Uterus (tissue), 4 donors: ENCODE data around the gene IQSEC1. TPM values are rescaled to one million over a fixed set of nuclear protein-coding genes. Genes with fewer than 3 reads are reported as not detected.

Source experiments
- DNase-seq, 2 donors: peaks; one replicate each; pipeline ENCODE4 v3.0.0-alpha.2; 2019 to 2020
- H3K27ac ChIP-seq, 2 donors: fragments of 200-600 bp; sonication (generic); 1 replicate in 1 of 2; 2 replicates in 1 of 2; pipeline ENCODE4 v1.5.1; 2016 to 2018
- H3K27me3 ChIP-seq, 2 donors: fragments of 200-600 bp; sonication (generic); one replicate each; pipeline ENCODE4 v1.5.1; 2018 to 2019; ENCODE audit warnings: control low read depth in 1 of 2
- H3K36me3 ChIP-seq, 2 donors: fragments of 200-600 bp; sonication (generic); one replicate each; pipeline ENCODE4 v1.5.1; 2019; ENCODE audit warnings: control low read depth in 1 of 2
- H3K4me1 ChIP-seq, 2 donors: fragments of 200-600 bp; sonication (generic); one replicate each; pipeline ENCODE4 v1.5.1; 2018 to 2019; ENCODE audit warnings: control low read depth in 1 of 2
- H3K4me3 ChIP-seq, 2 donors: fragments of 200-600 bp; sonication (generic); 1 replicate in 1 of 2; 2 replicates in 1 of 2; pipeline ENCODE4 v1.5.1; 2018 to 2019; ENCODE audit warnings: mild to moderate bottlenecking in 1 of 2
- H3K9me3 ChIP-seq, 2 donors: fragments of 200-600 bp; sonication (generic); one replicate each; pipeline ENCODE4 v1.5.1; 2019; ENCODE audit warnings: control low read depth in 1 of 2
- POLR2A ChIP-seq, 2 donors: fragments of 450-650 bp; IDR thresholded peaks; one replicate each; pipeline ENCODE4 v1.6.1; 2016; ENCODE audit warnings: antibody characterized with exemption in 2 of 2, mild to moderate bottlenecking in 1 of 2, moderate library complexity in 1 of 2
- intact Hi-C: fragments of 100-400 bp; cut with DNase I; formaldehyde crosslinking; loops from one replicate; pipeline ENCODE4 v1.15.1; 2023; ENCODE audit warnings: low total_unique reads
- total RNA-seq, 4 donors: library from RNA; depleted of rRNA in 3 of 4; stranded (reverse); fragments of >200 nt in 3 of 4; gene quantifications; one replicate each; pipeline versions ENCODE4 v1.1.0 to v1.2.4, GENCODE V29; 2014 to 2023
- TF ChIP-seq, protein P1 (sequence below), 4 experiments: fragments of 200-600 bp in 2 of 4; fragments of 450-650 bp in 2 of 4; sonication (generic) in 2 of 4; IDR thresholded peaks; one replicate each; pipeline ENCODE4 v1.5.1; 2016 to 2019; ENCODE audit warnings: antibody characterized with exemption in 4 of 4, mild to moderate bottlenecking in 2 of 4, moderate library complexity in 1 of 4
- donor health status: DM: yes; HTN: yes; CAD: no.

The IQSEC1 gene
- total RNA-seq, 4 donors from 2014 or later = 17.9 to 61.4 (median 49.7) TPM

DNA sequence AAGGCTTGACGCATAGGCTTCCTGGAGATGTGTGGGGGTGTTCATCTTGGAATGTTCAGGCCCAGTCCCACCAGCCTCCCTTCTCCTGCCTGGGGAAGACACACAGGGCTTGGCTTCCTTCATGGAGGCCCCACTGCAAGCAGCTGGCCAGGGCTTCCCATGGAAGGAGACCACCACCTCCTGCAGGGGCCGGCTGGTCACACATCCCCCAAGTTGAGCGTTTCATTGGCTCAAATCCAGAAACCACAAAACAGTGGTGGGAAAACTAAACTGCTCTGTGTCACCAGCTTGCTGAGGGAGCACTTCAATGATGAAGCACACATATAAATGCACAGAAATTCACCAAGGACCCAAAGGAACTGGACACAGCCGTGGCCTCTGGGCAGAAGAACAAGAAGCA, 8.3 kb downstream of the IQSEC1 start:
- Histone ChIP-seq H3K27ac (no peak overlapping the region), H3K9me3 (no peaks in the 10 kb centered on the region), H3K27me3 (no peaks in the 10 kb centered on the region), H3K36me3 (no peaks in the 10 kb centered on the region), H3K4me1 (no peaks in the 10 kb centered on the region), H3K4me3 (no peak overlapping the region)
- TF ChIP-seq POLR2A (IDR thresholded peaks at IDR 0.05) = no peak
- TF ChIP-seq, protein P1, sequence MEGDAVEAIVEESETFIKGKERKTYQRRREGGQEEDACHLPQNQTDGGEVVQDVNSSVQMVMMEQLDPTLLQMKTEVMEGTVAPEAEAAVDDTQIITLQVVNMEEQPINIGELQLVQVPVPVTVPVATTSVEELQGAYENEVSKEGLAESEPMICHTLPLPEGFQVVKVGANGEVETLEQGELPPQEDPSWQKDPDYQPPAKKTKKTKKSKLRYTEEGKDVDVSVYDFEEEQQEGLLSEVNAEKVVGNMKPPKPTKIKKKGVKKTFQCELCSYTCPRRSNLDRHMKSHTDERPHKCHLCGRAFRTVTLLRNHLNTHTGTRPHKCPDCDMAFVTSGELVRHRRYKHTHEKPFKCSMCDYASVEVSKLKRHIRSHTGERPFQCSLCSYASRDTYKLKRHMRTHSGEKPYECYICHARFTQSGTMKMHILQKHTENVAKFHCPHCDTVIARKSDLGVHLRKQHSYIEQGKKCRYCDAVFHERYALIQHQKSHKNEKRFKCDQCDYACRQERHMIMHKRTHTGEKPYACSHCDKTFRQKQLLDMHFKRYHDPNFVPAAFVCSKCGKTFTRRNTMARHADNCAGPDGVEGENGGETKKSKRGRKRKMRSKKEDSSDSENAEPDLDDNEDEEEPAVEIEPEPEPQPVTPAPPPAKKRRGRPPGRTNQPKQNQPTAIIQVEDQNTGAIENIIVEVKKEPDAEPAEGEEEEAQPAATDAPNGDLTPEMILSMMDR (IDR thresholded peaks at IDR 0.05) = no peak
- DNase-seq = no peak
- intact Hi-C loops = no loop called here

DNA sequence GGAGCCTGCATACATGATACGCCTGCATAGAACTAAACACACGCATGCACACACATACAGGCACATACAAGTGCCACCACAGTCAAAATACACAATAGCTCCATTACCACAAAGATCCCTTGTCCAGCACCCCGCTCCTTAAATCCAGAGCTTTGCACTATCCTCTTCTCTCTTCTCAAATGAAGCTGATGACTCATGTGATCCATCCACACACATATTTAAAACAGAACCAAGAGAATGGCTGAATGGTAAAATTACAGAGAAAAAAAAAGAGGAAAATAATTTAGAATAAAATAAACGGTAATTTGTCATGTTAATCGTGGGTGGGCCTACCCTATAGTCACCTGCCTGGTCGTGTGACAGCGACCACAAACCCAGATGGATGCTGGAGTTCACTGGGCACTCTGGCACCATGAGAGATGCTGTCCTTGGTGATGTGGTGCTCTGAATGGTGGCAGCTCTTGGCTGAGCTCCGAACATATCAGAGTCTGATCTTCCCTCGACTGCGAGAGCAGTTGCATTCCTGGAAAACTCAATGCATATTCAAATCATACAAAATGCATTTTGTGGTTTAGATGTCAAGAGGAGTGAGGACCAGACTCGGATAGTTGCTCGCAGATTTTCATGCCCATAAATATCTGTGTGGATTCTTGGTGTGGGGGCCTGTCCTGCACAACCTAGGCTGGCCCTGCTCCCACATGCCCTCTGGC, 8.9 kb downstream of the IQSEC1 start:
- no peak for DNase-seq
- Histone ChIP-seq H3K27ac (no peak overlapping the region), H3K27me3 (no peaks in the 10 kb centered on the region), H3K9me3 (no peaks in the 10 kb centered on the region), H3K4me3 (no peak overlapping the region), H3K4me1 (no peaks in the 10 kb centered on the region), H3K36me3 (no peaks in the 10 kb centered on the region)
- intact Hi-C loops = no loop called here
- TF ChIP-seq, protein P1 (IDR thresholded peaks at IDR 0.05) = no peak
- TF ChIP-seq POLR2A (IDR thresholded peaks at IDR 0.05) = no peak

DNA sequence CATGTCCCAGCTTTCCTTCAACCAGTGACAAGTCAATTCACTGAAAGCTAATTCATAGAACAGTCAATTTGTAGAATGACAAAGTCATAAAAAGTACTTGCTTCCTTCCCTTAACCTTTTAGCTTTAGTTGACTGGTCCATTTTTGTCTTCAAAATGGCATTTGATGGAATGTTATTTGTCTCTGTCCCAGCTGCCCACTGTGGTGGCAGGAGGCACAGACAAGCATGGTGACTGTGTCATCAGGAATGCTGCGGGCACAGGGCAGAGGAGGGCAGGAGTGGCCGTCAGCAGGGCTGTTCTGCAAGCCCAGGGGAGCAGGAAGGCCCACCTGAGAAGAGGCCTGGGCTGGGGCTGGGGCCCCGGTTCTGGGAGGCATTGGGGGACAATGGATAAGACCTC, 10.0 kb downstream of the IQSEC1 start:
- Histone ChIP-seq H3K27ac (no peak overlapping the region), H3K4me3 (no peak overlapping the region), H3K27me3 (no peaks in the 10 kb centered on the region), H3K36me3 (no peaks in the 10 kb centered on the region), H3K9me3 (no peaks in the 10 kb centered on the region), H3K4me1 (no peaks in the 10 kb centered on the region)
- DNase-seq = no peak
- intact Hi-C loops = no loop called here
- TF ChIP-seq, protein P1 (IDR thresholded peaks at IDR 0.05) = no peak
- TF ChIP-seq POLR2A (IDR thresholded peaks at IDR 0.05) = no peak

DNA sequence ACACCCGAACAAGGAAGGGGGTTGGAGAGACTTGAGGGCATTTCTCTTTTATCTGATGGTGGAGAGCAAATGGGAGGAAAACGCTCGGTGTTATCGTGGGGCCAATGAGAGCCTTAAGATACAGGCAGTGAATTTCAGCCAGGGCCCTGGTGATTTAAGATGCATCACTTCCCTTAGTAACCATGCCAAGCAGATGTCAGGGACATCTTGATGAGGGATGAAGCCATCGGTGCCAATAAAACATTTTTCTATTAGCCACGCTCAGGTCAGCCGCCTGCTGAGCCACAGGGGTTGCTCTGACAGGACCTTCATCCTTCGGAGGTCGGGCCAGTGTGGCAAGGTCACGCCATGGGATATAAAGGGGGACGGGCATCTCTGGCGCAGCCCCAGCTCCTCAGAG, 10.6 kb downstream of the IQSEC1 start:
- no peak overlapping the region for H3K4me3 ChIP-seq
- TF ChIP-seq POLR2A (IDR thresholded peaks at IDR 0.05) = no peak
- TF ChIP-seq, protein P1 (IDR thresholded peaks at IDR 0.05) = no peak
- H3K27me3 ChIP-seq = no peaks in the 10 kb centered on the region
- no peaks in the 10 kb centered on the region for H3K4me1 ChIP-seq
- DNase-seq = no peak
- H3K9me3 ChIP-seq = no peaks in the 10 kb centered on the region
- intact Hi-C loops = no loop called here
- H3K36me3 ChIP-seq = no peaks in the 10 kb centered on the region
- H3K27ac ChIP-seq = no peak overlapping the region

DNA sequence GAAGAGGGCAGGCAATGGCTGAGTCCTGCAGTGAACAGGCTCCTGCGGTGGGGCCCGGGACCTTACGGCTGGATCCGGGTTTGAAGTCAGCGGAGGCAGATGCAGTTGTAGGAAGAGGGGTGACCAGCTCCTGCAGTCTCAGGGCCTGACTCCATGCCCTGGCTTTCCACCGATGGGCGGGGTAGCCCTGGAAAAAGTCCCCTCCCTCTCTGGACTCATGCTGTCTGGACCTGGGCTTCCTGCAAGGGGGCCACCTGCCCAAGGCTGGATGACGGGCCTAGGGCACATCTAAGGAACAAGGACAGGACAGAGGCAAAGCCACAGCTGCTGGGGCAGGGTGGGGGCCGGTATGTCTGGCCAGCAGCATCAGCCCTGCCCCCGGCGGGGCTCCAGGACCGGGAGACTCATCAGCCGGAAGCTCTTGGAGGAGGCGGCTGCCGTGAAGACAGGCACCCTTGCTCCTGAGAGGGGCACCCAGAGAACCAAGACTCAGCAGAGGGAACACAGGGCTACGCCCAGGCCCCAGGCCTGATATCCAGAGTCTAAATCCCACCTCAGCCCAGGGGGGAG, 12.8 kb downstream of the IQSEC1 start:
- H3K27me3 ChIP-seq = no peaks in the 10 kb centered on the region
- no peaks in the 10 kb centered on the region for H3K4me1 ChIP-seq
- no peaks in the 10 kb centered on the region for H3K36me3 ChIP-seq
- H3K9me3 ChIP-seq = no peaks in the 10 kb centered on the region
- intact Hi-C loops = no loop called here
- TF ChIP-seq, protein P1 (IDR thresholded peaks at IDR 0.05) = no peak
- no peak for TF ChIP-seq POLR2A (IDR thresholded peaks at IDR 0.05)
- H3K27ac ChIP-seq = no peak overlapping the region
- no peak overlapping the region for H3K4me3 ChIP-seq
- DNase-seq = no peak
